Loucy (cell line): ENCODE measurements around the gene TMEM163.

Source experiments
- H2AFZ ChIP-seq: fragments of 200-600 bp; sonication (generic); 2 replicates; pipeline ENCODE4 v1.6.0; 2016; ENCODE audit warnings: antibody characterized with exemption, mild to moderate bottlenecking, low read length, moderate library complexity
- H3F3A ChIP-seq: fragments of 200-600 bp; 2 replicates; pipeline ENCODE4 v1.6.0; 2016; ENCODE audit warnings: antibody characterized with exemption, low read depth, mild to moderate bottlenecking
- H3K27me3 ChIP-seq: fragments of 200-600 bp; sonication (generic); 2 replicates; pipeline ENCODE4 v1.6.1; 2014; ENCODE audit warnings: low read length, mild to moderate bottlenecking; ENCODE audit not compliant: insufficient read depth, poor library complexity, severe bottlenecking
- H3K36me3 ChIP-seq: fragments of 200-600 bp; sonication (generic); 2 replicates; pipeline ENCODE4 v1.6.1; 2016; ENCODE audit warnings: low read length; ENCODE audit not compliant: insufficient read depth
- H3K4me1 ChIP-seq: fragments of 200-600 bp; sonication (generic); 2 replicates; pipeline ENCODE4 v1.5.1; 2014; ENCODE audit warnings: low read length, mild to moderate bottlenecking; ENCODE audit not compliant: insufficient read depth, poor library complexity, severe bottlenecking
- H3K4me2 ChIP-seq: fragments of 200-600 bp; sonication (generic); 2 replicates; pipeline ENCODE4 v1.6.0; 2014; ENCODE audit warnings: antibody characterized with exemption, low read length, low read depth, mild to moderate bottlenecking; ENCODE audit not compliant: poor library complexity, severe bottlenecking
- H3K4me3 ChIP-seq: fragments of 200-600 bp; sonication (generic); 2 replicates; pipeline ENCODE4 v1.5.1; 2014; ENCODE audit warnings: low read length, mild to moderate bottlenecking, mixed read lengths; ENCODE audit not compliant: poor library complexity, severe bottlenecking
- H3K79me2 ChIP-seq: fragments of 200-600 bp; sonication (generic); 2 replicates; pipeline ENCODE4 v1.6.1; 2014; ENCODE audit warnings: low read length; ENCODE audit not compliant: insufficient read depth
- H3K9ac ChIP-seq: fragments of 200-600 bp; sonication (generic); 2 replicates; pipeline ENCODE4 v1.6.0; 2014; ENCODE audit warnings: mild to moderate bottlenecking, low read depth, low read length, moderate library complexity; ENCODE audit not compliant: poor library complexity, severe bottlenecking
- H3K9me2 ChIP-seq: fragments of 200-600 bp; sonication (generic); replicated peaks from 2 replicates; pipeline ENCODE4 v1.6.1; 2016; ENCODE audit warnings: low read depth, low read length, mixed read lengths
- H3K9me3 ChIP-seq: fragments of 200-600 bp; sonication (generic); 2 replicates; pipeline ENCODE4 v1.6.1; 2014; ENCODE audit warnings: mild to moderate bottlenecking, antibody characterized with exemption, low read length, low read depth; ENCODE audit not compliant: insufficient read depth
- H4K20me1 ChIP-seq: fragments of 200-600 bp; sonication (generic); 2 replicates; pipeline ENCODE4 v1.6.0; 2014; ENCODE audit warnings: antibody characterized with exemption, low read length, mild to moderate bottlenecking; ENCODE audit not compliant: insufficient read depth, poor library complexity, severe bottlenecking
- EZH2phosphoT487 ChIP-seq: fragments of 200-600 bp; IDR thresholded peaks from 2 replicates; pipeline ENCODE4 v1.6.1; 2018; ENCODE audit warnings: antibody characterized with exemption, mild to moderate bottlenecking, moderate library complexity, borderline replicate concordance
- TF ChIP-seq, protein P1 (sequence below): fragments of 200-600 bp; sonication (generic); conservative IDR thresholded peaks from 2 replicates; pipeline ENCODE4 v1.5.1; 2014; ENCODE audit warnings: mild to moderate bottlenecking, antibody characterized with exemption, low read length

The TMEM163 gene

DNA sequence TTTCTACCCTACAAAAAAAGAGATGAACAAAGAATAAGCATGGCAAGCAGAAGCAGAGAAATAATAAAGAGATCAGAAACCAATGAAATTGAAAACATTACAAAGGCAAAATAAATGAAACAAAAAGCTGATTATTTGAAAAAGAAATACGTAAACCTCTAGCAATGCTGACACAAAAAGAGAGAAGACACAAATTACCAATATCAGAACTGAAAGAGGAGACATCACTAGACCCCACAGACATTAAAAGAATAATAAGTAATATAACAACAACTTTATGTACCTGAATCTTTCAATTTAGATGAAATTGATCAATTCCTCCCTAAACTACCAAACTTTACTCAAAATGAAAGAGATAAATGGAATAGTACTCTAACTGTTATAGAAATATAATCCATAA, 75.9 kb downstream of the TMEM163 start:
- no peaks in the 10 kb centered on the region for H4K20me1 ChIP-seq
- H3K79me2 ChIP-seq = no peaks in the 10 kb centered on the region
- no peaks in the 10 kb centered on the region for H3K4me1 ChIP-seq
- no peak overlapping the region for H2AFZ ChIP-seq
- no peaks in the 10 kb centered on the region for H3F3A ChIP-seq
- no peaks in the 10 kb centered on the region for H3K27me3 ChIP-seq
- TF ChIP-seq, protein P1, sequence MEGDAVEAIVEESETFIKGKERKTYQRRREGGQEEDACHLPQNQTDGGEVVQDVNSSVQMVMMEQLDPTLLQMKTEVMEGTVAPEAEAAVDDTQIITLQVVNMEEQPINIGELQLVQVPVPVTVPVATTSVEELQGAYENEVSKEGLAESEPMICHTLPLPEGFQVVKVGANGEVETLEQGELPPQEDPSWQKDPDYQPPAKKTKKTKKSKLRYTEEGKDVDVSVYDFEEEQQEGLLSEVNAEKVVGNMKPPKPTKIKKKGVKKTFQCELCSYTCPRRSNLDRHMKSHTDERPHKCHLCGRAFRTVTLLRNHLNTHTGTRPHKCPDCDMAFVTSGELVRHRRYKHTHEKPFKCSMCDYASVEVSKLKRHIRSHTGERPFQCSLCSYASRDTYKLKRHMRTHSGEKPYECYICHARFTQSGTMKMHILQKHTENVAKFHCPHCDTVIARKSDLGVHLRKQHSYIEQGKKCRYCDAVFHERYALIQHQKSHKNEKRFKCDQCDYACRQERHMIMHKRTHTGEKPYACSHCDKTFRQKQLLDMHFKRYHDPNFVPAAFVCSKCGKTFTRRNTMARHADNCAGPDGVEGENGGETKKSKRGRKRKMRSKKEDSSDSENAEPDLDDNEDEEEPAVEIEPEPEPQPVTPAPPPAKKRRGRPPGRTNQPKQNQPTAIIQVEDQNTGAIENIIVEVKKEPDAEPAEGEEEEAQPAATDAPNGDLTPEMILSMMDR = no peak
- TF ChIP-seq EZH2phosphoT487 = no peak
- no peaks in the 10 kb centered on the region for H3K9me3 ChIP-seq
- no peak overlapping the region for H3K4me2 ChIP-seq
- H3K9me2 ChIP-seq = no peaks in the 10 kb centered on the region
- H3K9ac ChIP-seq = no peak overlapping the region
- H3K36me3 ChIP-seq = no peaks in the 10 kb centered on the region
- no peak overlapping the region for H3K4me3 ChIP-seq

DNA sequence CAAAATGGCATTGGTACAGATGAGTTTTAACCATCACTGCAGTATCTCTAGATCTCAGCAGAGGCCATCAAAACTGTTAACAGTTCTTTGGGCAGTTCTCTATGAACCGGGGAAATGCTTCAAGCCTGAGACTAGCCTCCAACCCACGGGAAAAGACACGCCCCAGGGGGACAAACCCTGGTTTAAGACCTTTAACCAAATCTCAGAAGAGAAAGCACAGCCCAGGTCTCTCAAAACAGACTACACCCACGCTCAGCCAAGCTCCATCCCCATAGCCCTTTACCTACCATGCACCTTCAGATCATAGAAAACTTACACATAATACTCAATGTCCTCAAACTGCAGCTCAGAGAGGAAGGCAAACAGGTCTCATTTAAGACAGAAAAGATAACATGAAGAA, 78.3 kb downstream of the TMEM163 start:
- Histone ChIP-seq H3K27me3 (no peaks in the 10 kb centered on the region), H3F3A (no peaks in the 10 kb centered on the region), H3K36me3 (no peaks in the 10 kb centered on the region), H2AFZ (no peak overlapping the region), H3K9me3 (no peaks in the 10 kb centered on the region), H3K79me2 (no peaks in the 10 kb centered on the region), H3K9ac (no peak overlapping the region), H3K9me2 (no peaks in the 10 kb centered on the region), H4K20me1 (no peaks in the 10 kb centered on the region), H3K4me2 (no peak overlapping the region), H3K4me1 (no peaks in the 10 kb centered on the region), H3K4me3 (no peak overlapping the region)
- no peak for TF ChIP-seq EZH2phosphoT487
- TF ChIP-seq, protein P1 = no peak

DNA sequence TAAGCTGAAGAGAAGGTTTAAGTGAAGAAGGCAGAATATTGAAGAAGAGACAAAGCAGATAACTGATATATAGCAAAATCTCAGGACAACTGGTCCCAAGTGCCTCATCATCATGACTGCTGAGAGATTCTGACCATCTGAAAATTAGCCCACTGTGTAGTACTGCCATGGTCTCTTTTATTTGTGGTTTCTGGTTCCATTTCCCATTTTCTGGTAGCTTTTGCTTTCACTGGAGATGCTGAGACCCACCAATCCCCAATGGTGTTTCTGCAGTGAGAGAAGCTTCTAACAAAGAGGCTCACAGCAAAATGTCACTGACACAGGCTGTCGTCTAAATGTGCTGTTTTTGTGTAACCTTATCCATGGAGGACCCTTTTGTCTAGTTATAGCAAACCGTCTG, 79.5 kb downstream of the TMEM163 start:
- no peaks in the 10 kb centered on the region for H3K4me1 ChIP-seq

More for the DNA sequence above, 79.5 kb downstream of the TMEM163 start:
- Histone ChIP-seq H3K9ac (no peak overlapping the region), H4K20me1 (no peaks in the 10 kb centered on the region), H3F3A (no peaks in the 10 kb centered on the region), H3K4me3 (no peak overlapping the region), H3K9me3 (no peaks in the 10 kb centered on the region), H2AFZ (no peak overlapping the region), H3K27me3 (no peaks in the 10 kb centered on the region), H3K79me2 (no peaks in the 10 kb centered on the region), H3K4me2 (no peak overlapping the region), H3K36me3 (no peaks in the 10 kb centered on the region), H3K9me2 (no peaks in the 10 kb centered on the region)
- TF ChIP-seq, protein P1 = no peak
- TF ChIP-seq EZH2phosphoT487 = no peak
